Right lung (tissue), 5 donors: ENCODE data around the gene ADAMTS2. TPM values are rescaled to one million over a fixed set of nuclear protein-coding genes. Genes with fewer than 3 reads are reported as not detected.
A peak's percentile ranks its signal among the peaks of the same experiment; 100 is the strongest.

Experiments
- DNase-seq, 2 donors: peaks; one replicate each; pipeline ENCODE4 v3.0.0-alpha.2; 2013
- polyA plus RNA-seq, 5 donors: library from polyadenylated mRNA; unstranded; fragments of 120-200 nt; gene quantifications; one replicate each; pipeline versions ENCODE4 v1.2.1 to v1.2.3, GENCODE V29; 2013; ENCODE audit warnings: inconsistent platforms in 1 of 5, low replicate concordance in 1 of 5; ENCODE audit not compliant: insufficient read length in 5 of 5, insufficient read depth in 1 of 5

ADAMTS2 gene
- polyA plus RNA-seq, 5 donors: 27.7 to 44.9 (median 31.5) TPM

DNA sequence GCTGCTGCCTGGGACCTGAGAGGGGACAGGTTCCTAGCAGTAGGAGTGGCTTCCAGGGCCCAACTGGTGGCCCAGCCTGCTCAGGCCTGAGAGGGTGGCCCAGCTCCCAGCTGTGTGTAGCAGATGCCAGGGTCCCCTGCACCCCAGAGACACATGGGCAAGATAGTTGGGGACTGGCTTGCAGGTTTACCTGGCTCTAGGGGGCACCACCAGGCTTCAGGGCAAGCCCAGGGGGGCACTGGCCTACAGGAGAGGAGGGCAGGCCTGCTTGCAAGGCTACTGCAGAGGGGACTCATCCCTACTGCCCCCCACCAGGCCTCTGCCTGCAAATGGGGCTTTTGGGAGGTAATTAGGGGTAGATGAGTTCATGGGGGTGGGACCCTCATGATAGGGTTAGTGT is 161.8 kb downstream of the ADAMTS2 start:
- no peak for DNase-seq

DNA sequence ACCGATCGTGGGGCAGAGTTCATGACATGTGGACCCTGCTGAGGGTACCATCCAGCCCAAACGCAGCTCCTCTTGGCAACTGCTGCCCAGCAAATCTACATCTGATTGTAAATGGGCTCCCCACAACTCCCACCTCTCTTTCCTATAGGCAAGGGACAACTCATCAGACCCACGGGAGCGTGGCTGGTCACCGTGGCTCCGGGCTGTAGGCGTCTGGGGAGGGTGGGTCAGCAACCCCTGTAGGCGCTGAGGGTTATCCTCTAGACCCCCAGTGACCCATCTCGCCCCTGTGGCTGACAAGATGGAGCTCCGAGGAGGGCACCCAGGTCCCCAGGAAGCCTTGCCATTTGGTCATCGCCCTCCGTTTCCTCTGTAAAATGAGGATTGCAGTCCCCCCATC is 162.7 kb downstream of the ADAMTS2 start:
- no peak for DNase-seq

GRCh38 chr5:179181988-179182387 is 163.3 kb downstream of the ADAMTS2 start:
- DNase-seq: no peak

DNA sequence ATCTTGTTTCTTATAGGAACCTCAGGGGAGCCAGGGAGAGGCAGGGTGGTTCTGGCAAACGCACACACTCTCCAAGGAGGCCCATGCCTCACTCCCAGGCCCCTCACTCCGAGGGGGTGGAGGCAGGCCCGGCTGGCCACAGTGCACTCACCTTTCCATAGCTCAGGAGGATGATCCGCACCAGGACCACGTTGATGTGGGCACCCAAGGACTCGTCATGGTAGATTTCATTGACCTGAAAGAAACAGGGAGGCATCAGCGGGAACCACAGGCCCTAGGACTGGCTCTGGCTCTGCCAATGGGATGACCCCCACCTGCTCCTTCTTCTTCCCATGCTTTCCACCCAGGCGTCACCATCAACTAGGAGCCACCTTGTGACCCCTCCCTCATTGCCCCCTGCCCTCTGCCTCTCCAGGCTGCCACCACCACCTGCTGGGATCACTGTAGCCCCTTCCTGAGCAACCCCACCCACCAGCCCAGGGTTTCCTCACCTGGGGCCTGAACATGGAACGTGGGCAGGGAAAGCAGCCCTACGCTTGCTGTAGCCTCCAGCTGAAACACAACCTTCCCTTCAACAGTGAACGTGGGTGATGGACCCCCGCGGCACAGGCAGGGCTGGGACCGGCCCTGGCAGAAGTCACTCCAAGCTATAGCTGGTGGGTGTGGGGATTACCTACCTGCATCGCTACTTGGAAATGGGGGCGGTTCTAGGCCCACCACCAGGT is 164.2 kb downstream of the ADAMTS2 start:
- no peak for DNase-seq

DNA sequence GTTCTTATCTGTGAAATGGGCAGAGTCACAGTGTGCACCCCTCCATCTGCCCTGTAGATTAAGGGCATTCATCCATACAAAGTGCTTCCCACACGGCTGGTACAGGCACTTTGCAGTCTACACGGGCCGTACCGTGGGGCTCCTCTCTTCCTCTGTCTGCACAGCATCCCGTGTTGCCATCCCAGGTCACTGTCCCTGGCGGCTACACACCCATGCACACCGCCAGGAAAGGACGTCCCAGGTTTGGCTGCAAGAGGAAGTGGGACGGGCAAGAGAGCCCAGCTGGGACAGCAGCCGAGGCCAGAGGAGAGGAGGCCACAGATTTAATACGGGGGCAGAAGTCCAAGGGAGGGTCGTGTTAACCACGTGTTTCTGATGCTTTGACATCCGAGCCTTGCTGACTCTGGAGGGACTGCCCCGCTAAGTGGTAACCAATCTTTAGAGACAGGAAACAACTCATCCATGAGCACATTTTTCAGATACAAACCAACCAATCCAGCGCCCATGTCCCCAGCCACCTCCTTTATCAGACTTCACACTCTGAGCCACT is 165.1 kb downstream of the ADAMTS2 start:
- DNase-seq: peak in 1 of 2 donors; percentile 26

- no peak for DNase-seq
Measured at GRCh38 chr5:179177711-179178575, 167.3 kb downstream of the ADAMTS2 start.

- no peak for DNase-seq
Measured at GRCh38 chr5:179176571-179177230, 168.6 kb downstream of the ADAMTS2 start.

- DNase-seq: no peak
Measured at GRCh38 chr5:179176166-179176565, 169.1 kb downstream of the ADAMTS2 start.

DNA sequence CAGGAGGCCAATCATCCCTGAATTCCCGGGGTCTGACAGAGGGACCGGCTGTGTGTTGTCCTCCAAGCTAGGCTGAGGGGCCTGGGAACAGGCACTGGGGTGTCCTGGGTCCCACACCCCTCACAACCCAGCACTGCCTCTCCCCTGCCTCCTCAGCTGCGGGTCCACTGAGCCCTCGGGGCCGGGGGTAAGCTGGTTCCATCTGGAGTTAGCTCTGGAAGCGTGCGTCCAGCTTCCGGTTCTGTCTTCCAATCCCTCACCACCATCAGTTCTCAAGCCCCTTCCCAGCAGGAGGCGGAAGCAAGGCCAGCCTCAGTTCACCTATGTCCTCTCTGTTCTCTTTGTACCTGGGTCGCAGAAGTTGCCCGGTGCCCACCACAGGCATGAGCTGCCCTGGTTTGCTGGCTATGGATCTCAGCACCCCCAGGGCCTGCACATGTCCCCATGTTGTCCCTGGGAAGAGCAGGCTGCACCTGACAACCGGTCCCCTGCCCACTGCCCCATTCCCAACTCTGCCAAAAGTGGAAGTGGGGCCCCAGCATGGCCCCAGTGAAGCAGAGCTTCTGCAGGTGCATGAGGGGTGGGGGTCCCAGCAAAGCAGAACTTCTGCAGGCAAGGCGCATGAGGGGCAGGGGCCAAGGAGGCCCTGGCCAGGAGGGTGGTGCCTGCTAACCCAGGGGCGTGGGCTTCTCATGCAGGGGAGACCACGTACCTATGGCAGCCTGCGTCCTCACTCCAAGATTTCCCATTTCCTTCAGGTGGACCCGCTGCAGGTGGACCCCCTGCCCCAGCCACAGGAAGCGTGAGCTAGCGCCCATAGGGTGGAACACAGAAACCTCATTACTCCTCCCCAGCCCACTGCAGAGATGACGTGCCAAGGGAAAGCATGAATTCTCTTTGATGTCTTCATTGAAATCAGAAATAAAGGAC is 173.2 kb downstream of the ADAMTS2 start:
- no peak for DNase-seq

DNA sequence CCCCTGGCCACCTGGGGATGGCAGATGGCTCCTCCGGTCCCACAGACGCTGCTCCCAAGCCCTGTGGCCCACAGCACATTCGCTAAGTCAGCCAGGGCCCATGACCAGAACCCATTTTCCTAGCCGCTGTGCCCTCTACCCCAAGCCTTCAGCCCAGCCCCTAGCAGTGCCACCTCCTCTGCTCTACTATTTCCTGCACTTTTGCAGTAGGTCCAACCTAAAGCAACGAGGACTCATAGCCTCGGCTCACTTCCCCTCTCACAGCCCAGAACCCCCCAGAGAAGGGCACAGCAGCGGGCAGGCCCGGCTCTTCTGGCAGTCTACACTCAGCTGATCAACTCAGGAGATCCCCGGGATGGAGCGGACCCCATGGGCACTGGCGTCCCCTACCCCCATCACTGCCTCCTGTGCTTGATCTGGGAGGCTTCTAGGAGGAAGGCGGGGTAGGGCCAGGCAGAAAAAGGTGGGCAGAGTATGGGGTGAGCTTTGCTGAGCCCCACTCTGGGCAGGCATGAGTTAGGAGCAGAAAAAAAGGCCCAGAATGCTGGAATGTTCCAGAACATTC is 173.9 kb downstream of the ADAMTS2 start:
- no peak for DNase-seq

GRCh38 chr5:179170606-179171005 is 174.7 kb downstream of the ADAMTS2 start:
- DNase-seq: no peak

- no peak for DNase-seq
Measured at GRCh38 chr5:179169836-179170235, 175.4 kb downstream of the ADAMTS2 start.

GRCh38 chr5:179168664-179169063 is 176.6 kb downstream of the ADAMTS2 start:
- no peak for DNase-seq

- no peak for DNase-seq
Measured at GRCh38 chr5:179167871-179168451, 177.3 kb downstream of the ADAMTS2 start.

DNA sequence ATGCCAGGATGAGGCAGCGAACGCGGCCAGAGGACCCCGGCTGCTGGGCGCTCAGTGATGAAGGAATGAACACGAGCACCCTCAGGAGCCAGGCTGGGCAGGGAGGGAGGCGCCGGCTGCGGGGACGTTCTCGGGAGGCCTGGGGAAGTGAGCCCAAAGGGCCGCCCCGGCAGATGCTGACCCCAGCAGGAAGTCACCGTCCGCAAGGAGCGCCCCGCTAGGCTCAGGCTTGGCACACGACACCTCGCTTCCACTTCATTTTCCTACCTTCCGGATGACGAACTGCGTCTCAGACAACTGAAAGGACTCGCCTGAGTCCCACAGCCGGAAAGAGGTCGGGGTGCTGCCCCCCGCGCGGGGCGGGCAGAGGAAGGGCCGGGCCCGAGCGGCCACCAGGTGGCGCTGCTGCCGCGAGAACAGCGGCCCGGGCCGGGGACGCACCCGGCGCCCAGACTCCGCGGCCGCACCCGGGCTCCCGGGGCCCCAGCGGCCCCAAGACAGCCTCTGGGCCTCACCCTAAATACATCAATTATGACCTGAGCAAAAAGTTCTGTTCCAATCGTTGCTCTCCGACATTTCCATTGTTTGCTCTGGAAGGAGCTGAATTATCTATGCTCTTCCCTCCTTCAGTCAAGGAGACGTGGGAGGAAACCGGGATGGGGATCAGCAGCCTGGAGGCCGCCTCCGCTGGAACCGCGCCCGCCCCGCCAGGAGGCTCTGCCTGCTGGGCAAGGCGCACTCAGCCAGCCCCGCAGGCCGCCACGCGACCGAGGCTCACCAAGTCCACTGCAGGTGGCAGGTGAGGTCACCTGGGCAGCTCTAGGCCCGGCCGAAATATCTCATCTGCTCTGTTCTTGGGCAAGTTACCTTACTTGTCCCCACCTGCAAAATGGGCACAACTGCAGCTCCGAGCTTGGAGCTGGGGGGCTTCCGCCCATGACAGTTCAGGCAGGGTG is 178.1 kb downstream of the ADAMTS2 start:
- peak; percentile 53 to 63 for DNase-seq

DNA sequence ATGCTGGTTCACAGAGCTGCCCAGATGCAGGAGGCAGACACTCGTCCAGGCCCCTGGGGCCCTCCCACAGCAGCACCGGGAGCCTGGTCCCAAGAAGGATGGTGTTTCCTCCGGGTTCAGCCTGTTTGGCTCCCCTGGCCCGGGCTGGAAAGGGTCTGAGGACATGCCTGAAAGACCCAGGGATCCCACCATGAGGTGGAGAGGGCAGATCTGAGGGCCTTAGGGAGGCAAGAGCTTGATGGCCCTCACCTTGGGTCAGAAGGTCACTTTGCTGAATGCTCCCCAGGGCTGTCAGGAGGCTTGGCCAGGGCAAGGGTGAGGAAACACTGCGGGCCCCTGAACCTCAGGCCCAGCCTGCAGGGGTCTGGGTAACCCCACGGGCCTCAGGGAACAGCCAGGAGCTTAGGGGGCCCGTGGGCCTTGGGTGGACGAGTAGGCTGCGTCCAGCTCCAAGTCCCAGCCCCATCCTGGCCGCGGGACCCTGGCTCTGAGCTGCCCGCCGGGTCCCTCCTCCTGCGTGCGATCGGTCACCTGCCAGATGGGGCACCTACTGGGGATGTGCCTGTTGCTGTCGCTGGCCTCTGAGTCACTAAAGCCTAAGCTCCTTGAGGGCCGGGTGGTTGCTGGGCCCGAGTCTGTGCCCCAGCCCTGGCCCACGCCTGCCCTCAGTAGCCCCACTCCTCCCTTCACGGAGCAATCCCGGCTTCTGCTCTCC is 178.9 kb downstream of the ADAMTS2 start:
- DNase-seq: no peak

GRCh38 chr5:179165421-179166170 is 179.7 kb downstream of the ADAMTS2 start:
- no peak for DNase-seq
